Measurements from ENCODE around the gene SELE.

- TF ChIP-seq CTCF (conservative IDR thresholded peaks at IDR 0.05; ENCODE audit: low read length) (no peak), EZH2phosphoT487 (IDR thresholded peaks at IDR 0.05; ENCODE audit: borderline replicate concordance, low read depth, low read length) (no peak)
Observed at GRCh38 chr1:169696273-169697100, 37.4 kb downstream of the SELE start.
